Osteoblast (primary cell): ENCODE results near the gene CD4. TPM values are rescaled to one million over a fixed set of nuclear protein-coding genes. Genes with fewer than 3 reads are reported as not detected.

ENCODE experiments used
- DNase-seq: peaks from one replicate; pipeline ENCODE4 v3.0.0; 2011; ENCODE audit warnings: low spot score, mixed read lengths; ENCODE audit not compliant: insufficient read length; ENCODE audit errors: missing footprints
- H2AFZ ChIP-seq: 2 replicates; pipeline ENCODE4 v1.6.0; 2011; ENCODE audit warnings: mild to moderate bottlenecking, low read length
- H3K27ac ChIP-seq: 2 replicates; pipeline ENCODE4 v1.5.1; 2011; ENCODE audit warnings: mild to moderate bottlenecking, low read depth, low read length, moderate library complexity
- H3K27me3 ChIP-seq: 2 replicates; pipeline ENCODE4 v1.6.0; 2012; ENCODE audit warnings: mild to moderate bottlenecking, control low read depth, inconsistent platforms, low read length, moderate library complexity; ENCODE audit not compliant: insufficient read depth
- H3K36me3 ChIP-seq: 2 replicates; pipeline ENCODE4 v1.5.1; 2011; ENCODE audit warnings: mild to moderate bottlenecking, low read length, control low read depth, moderate library complexity; ENCODE audit not compliant: insufficient read depth
- H3K4me1 ChIP-seq: 2 replicates; pipeline ENCODE4 v1.5.1; 2011; ENCODE audit warnings: mild to moderate bottlenecking, low read length, control low read depth, moderate library complexity; ENCODE audit not compliant: insufficient read depth
- H3K4me2 ChIP-seq: 2 replicates; pipeline ENCODE4 v1.6.0; 2011; ENCODE audit warnings: mild to moderate bottlenecking, low read length; ENCODE audit not compliant: insufficient read depth
- H3K4me3 ChIP-seq: fragments of 200-600 bp; sonication (generic); 3 replicates; pipeline ENCODE4 v1.5.1; 2012; ENCODE audit warnings: mild to moderate bottlenecking, low read length, inconsistent platforms; ENCODE audit not compliant: insufficient read depth
- H3K79me2 ChIP-seq: 2 replicates; pipeline ENCODE4 v1.6.0; 2012; ENCODE audit warnings: mild to moderate bottlenecking, low read length, control low read depth, inconsistent platforms; ENCODE audit not compliant: insufficient read depth
- H3K9me3 ChIP-seq: 2 replicates; pipeline ENCODE4 v1.5.1; 2011; ENCODE audit warnings: low read depth, low read length, control low read depth
- H4K20me1 ChIP-seq: 2 replicates; pipeline ENCODE4 v1.6.0; 2012; ENCODE audit warnings: mild to moderate bottlenecking, low read length, control low read depth; ENCODE audit not compliant: insufficient read depth
- CTCF ChIP-seq: IDR thresholded peaks from 2 replicates; pipeline ENCODE4 v1.5.1; 2011; ENCODE audit warnings: mild to moderate bottlenecking, low read depth, low read length, moderate library complexity; ENCODE audit errors: extremely low read depth
- total RNA-seq: library from RNA; depleted of rRNA; stranded (reverse); fragments of >200 nt; gene quantifications from 2 replicates; pipeline ENCODE4 v1.2.3, GENCODE V29; 2012

Gene CD4
- total RNA-seq, 1 donor: 10.9 TPM

GRCh38 chr12:6821591-6822425 is 32.5 kb downstream of the CD4 start, which contains the start of gene GPR162:
Gene GPR162, plus strand, starts transcription at chr12:6821821. Its CDS starts 2,078 bp downstream, at chr12:6823899.
- Histone ChIP-seq H3K4me2 (peak within 1 kb of the TSS; percentile 73), H3K4me1 (peaks cover 10% of the 10 kb centered on the region), H3K27me3 (peaks cover 9% of the 10 kb centered on the region), H3K27ac (no peak within 1 kb of the TSS), H2AFZ (no peak within 1 kb of the TSS), H3K36me3 (no peaks in the 10 kb centered on the region), H3K4me3 (peak within 1 kb of the TSS; percentile 65), H3K9me3 (no peaks in the 10 kb centered on the region), H4K20me1 (peaks cover 9% of the 10 kb centered on the region), H3K79me2 (no peaks in the 10 kb centered on the region)
- no peak for TF ChIP-seq CTCF
- peak; percentile 95 for DNase-seq

- no peak overlapping the region for H3K27ac ChIP-seq
- H2AFZ ChIP-seq: no peak overlapping the region
- peak overlapping the region; percentile 73 for H3K4me2 ChIP-seq
- no peaks in the 10 kb centered on the region for H3K36me3 ChIP-seq
- H3K9me3 ChIP-seq: no peaks in the 10 kb centered on the region
- peak; percentile 71 for DNase-seq
- H3K79me2 ChIP-seq: peaks cover 3% of the 10 kb centered on the region
- H3K27me3 ChIP-seq: peaks cover 9% of the 10 kb centered on the region
- no peak for TF ChIP-seq CTCF
- H4K20me1 ChIP-seq: peaks cover 7% of the 10 kb centered on the region
- H3K4me1 ChIP-seq: peaks cover 17% of the 10 kb centered on the region
- no peak overlapping the region for H3K4me3 ChIP-seq
Observed at GRCh38 chr12:6822426-6823135, 33.3 kb downstream of the CD4 start.

- DNase-seq: peak; percentile 77
- no peak overlapping the region for H3K4me3 ChIP-seq
- H3K27ac ChIP-seq: no peak overlapping the region
- peaks cover 9% of the 10 kb centered on the region for H3K79me2 ChIP-seq
- no peak for TF ChIP-seq CTCF
- no peaks in the 10 kb centered on the region for H3K36me3 ChIP-seq
- no peak overlapping the region for H2AFZ ChIP-seq
- H3K9me3 ChIP-seq: no peaks in the 10 kb centered on the region
- peaks cover 9% of the 10 kb centered on the region for H3K27me3 ChIP-seq
- H3K4me2 ChIP-seq: no peak overlapping the region
- peaks cover 17% of the 10 kb centered on the region for H3K4me1 ChIP-seq
- H4K20me1 ChIP-seq: peaks cover 7% of the 10 kb centered on the region
Observed at GRCh38 chr12:6823182-6824084, 34.1 kb downstream of the CD4 start.
